CD4-positive, alpha-beta T cell treated with Interleukin-10 for 1 hour (primary cell): ENCODE measurements around the gene ZNF865.

Experiments used
- DNase-seq: peaks from one replicate; pipeline ENCODE4 v3.0.0-alpha.2; 2020

Gene ZNF865

DNA sequence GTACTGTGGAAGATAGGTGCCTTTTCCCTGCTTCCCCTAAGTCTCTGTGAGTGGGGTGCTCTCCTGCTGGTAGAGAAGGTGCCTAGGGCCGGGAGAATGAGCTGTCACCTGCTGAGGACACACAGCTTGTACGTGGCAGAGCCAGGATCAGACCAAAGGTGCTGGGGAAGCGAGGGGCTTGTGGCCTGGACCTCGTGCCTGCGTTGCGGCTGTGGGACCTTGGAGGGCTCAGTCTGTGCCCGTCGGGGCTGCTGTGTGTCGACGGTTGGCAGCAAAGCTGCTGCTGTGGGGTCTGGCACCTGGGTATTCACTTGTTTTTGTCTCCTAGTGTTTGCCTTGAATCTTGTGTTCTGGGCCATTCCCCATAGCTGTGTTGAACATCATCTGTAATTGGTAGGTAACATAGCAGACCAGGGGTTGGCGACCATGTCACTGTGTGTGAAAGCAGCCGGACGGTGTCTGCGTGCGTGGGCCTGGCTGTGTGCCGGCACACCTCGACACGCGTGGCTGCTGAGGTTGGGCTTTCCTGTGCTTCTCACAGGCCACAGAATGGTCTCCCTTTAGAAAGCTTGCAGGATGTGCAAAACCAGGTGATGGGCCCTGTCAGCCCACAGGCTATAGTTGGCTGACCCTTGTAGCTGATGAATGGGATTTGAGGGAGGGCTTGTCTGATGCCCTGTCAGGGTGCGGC is 58.5 kb downstream of the ZNF865 start:
- DNase-seq, result no peak

DNA sequence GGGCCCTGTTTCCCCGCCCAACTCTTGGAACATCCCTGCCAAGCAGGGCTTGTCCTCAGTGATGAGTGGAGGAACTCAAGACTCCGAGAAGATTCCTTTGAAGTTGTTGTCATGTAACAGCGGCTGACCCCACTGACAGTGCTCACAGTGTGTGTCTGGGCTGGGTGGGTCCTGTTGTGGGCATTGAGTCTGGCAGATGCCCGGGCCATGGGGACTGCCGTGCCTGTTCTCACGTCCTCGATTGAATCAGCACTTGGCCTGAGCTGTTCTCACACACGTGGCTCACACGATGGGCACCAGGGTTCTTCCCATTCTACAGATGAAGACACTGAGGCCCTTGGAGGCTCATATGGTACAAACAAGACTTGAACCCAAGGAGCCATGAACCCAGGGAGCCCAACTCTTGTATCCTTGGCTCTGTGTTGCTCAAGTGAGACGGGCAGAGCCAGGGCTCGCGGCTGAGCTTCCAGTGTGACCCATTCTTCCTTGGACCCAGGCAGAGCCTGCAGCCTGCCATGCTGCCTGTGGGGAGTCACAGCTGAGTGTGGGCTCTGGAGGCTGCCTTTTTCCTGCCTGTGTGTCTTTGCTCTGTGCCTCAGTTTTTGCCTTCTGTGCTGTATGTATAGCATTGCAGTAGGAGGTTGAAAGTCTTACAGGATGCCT is 61.0 kb downstream of the ZNF865 start:
- no peak for DNase-seq
